WTC11 (cell line): ENCODE results near the gene ATF5. TPM values are rescaled to one million over a fixed set of nuclear protein-coding genes. Genes with fewer than 3 reads are reported as not detected.

ENCODE experiments used
- ATAC-seq: fragments of 200-7000 bp; cut with Tn5 transposase; 2 replicates; pipeline ENCODE4 v1.10.0; 2021; ENCODE audit warnings: mild to moderate bottlenecking, moderate library complexity
- CTCF ChIA-PET: fragments of 300-600 bp; sonication (Branson Sonifier 250); formaldehyde crosslinking; loops from one replicate; lab custom pipeline; 2021; ENCODE audit warnings: antibody characterized with exemption; lab: Charles Lee
- POLR2A ChIA-PET: fragments of 350-600 bp; sonication (Branson Sonifier 250); formaldehyde crosslinking; loops from one replicate; lab custom pipeline; 2021; ENCODE audit warnings: antibody characterized with exemption; lab: Charles Lee
- DNase-seq: peaks from one replicate; pipeline ENCODE4 v3.0.0; 2021; ENCODE audit warnings: low spot score
- H3K27ac Mint-ChIP-seq: 2 replicates; pipeline ENCODE4 v1.8.0; 2021; ENCODE audit warnings: mixed read lengths
- H3K27me3 Mint-ChIP-seq: 2 replicates; pipeline ENCODE4 v1.8.0; 2021; ENCODE audit warnings: low read depth, mild to moderate bottlenecking, moderate library complexity, mixed read lengths
- H3K36me3 Mint-ChIP-seq: 2 replicates; pipeline ENCODE4 v1.8.0; 2021; ENCODE audit warnings: mixed read lengths
- H3K4me1 Mint-ChIP-seq: 2 replicates; pipeline ENCODE4 v1.8.0; 2022; ENCODE audit warnings: mixed read lengths
- H3K4me3 Mint-ChIP-seq: 2 replicates; pipeline ENCODE4 v1.8.0; 2021; ENCODE audit warnings: mild to moderate bottlenecking, moderate library complexity, mixed read lengths
- H3K9me3 Mint-ChIP-seq: 2 replicates; pipeline ENCODE4 v1.8.0; 2021; ENCODE audit warnings: mixed read lengths
- ATF2 ChIP-seq: sonication (generic); formaldehyde crosslinking; IDR thresholded peaks from 2 replicates; pipeline ENCODE4 v1.8.1; 2022; ENCODE audit warnings: low read depth, missing genetic modification reagents, borderline replicate concordance
- CREM ChIP-seq: sonication (generic); formaldehyde crosslinking; IDR thresholded peaks from 2 replicates; pipeline ENCODE4 v1.8.1; 2022; ENCODE audit warnings: mild to moderate bottlenecking, missing genetic modification reagents, moderate library complexity
- ESRRA ChIP-seq: sonication (generic); formaldehyde crosslinking; IDR thresholded peaks from 2 replicates; pipeline ENCODE4 v1.8.1; 2022; ENCODE audit warnings: mild to moderate bottlenecking, missing genetic modification reagents, borderline replicate concordance
- ETV6 ChIP-seq: sonication (generic); formaldehyde crosslinking; IDR thresholded peaks from 2 replicates; pipeline ENCODE4 v1.8.1; 2022; ENCODE audit warnings: mild to moderate bottlenecking, missing genetic modification reagents
- IRF2 ChIP-seq: sonication (generic); formaldehyde crosslinking; IDR thresholded peaks from 2 replicates; pipeline ENCODE4 v1.8.0; 2022; ENCODE audit warnings: low read depth, missing genetic modification reagents, borderline replicate concordance
- NFE2L1 ChIP-seq: sonication (generic); formaldehyde crosslinking; IDR thresholded peaks from 2 replicates; pipeline ENCODE4 v1.8.1; 2023; ENCODE audit warnings: missing genetic modification reagents
- NR2C2 ChIP-seq: sonication (generic); formaldehyde crosslinking; IDR thresholded peaks from 2 replicates; pipeline ENCODE4 v1.8.0; 2022; ENCODE audit warnings: mild to moderate bottlenecking, missing genetic modification reagents
- ZNF138 ChIP-seq: sonication (generic); formaldehyde crosslinking; conservative IDR thresholded peaks from 2 replicates; pipeline ENCODE4 v1.8.1; 2022; ENCODE audit warnings: mild to moderate bottlenecking, moderate library complexity, missing genetic modification reagents
- ZNF317 ChIP-seq: sonication (generic); formaldehyde crosslinking; IDR thresholded peaks from 2 replicates; pipeline ENCODE4 v1.8.1; 2023; ENCODE audit warnings: low read depth, mild to moderate bottlenecking, moderate library complexity, missing genetic modification reagents, borderline replicate concordance
- ZNF425 ChIP-seq: fragments of 250-450 bp; sonication (Bioruptor Pico); conservative IDR thresholded peaks from 2 replicates; pipeline ENCODE4 v1.9.0; 2021; ENCODE audit warnings: mild to moderate bottlenecking
- ZNF512 ChIP-seq: sonication (generic); formaldehyde crosslinking; IDR thresholded peaks from 2 replicates; pipeline ENCODE4 v1.8.1; 2022; ENCODE audit warnings: missing genetic modification reagents, borderline replicate concordance
- total RNA-seq: library from RNA; stranded (reverse); gene quantifications from 3 replicates; pipeline ENCODE4 v1.2.3, GENCODE V29; 2021
- TF ChIP-seq, protein P1 (sequence below): sonication (generic); formaldehyde crosslinking; IDR thresholded peaks from 2 replicates; pipeline ENCODE4 v1.8.0; 2022; ENCODE audit warnings: missing genetic modification reagents

The ATF5 gene
- total RNA-seq, 1 experiment from 2014 or later: 10.8 TPM

- no peak for TF ChIP-seq ZNF425 (CRISPR knock-in tag)
- peak; percentile 80; the same call in 1 of the 2 replicates for TF ChIP-seq IRF2 (CRISPR knock-in tag)
Observed at GRCh38 chr19:49929121-49929610, at the start of gene ATF5, which contains the start of gene NUP62 (continued).

GRCh38 chr19:49879243-49879963, 49.6 kb upstream of the ATF5 start:
- CTCF ChIA-PET: interaction anchor here (1.0 to 2.8 kb wide), 3 partner anchors 9 to 13 kb away, joined by 4 to 11 read pairs (median 4); no protein-coding TSS in a partner anchor
- Mint-ChIP-seq H3K4me1 (peaks cover 23% of the 10 kb centered on the region), H3K36me3 (peaks cover 46% of the 10 kb centered on the region), H3K9me3 (no peaks in the 10 kb centered on the region), H3K27me3 (no peaks in the 10 kb centered on the region), H3K27ac (peak overlapping the region; percentile 100; the same call in 1 of the 2 replicates), H3K4me3 (peak overlapping the region; percentile 10; the same call in 1 of the 2 replicates)
- no peak for TF ChIP-seq CREM
- 0 out of 2 replicates have a peak, but pooled peaks have one; percentile 21 for TF ChIP-seq ZNF512 (CRISPR knock-in tag)
- TF ChIP-seq, protein P1, sequence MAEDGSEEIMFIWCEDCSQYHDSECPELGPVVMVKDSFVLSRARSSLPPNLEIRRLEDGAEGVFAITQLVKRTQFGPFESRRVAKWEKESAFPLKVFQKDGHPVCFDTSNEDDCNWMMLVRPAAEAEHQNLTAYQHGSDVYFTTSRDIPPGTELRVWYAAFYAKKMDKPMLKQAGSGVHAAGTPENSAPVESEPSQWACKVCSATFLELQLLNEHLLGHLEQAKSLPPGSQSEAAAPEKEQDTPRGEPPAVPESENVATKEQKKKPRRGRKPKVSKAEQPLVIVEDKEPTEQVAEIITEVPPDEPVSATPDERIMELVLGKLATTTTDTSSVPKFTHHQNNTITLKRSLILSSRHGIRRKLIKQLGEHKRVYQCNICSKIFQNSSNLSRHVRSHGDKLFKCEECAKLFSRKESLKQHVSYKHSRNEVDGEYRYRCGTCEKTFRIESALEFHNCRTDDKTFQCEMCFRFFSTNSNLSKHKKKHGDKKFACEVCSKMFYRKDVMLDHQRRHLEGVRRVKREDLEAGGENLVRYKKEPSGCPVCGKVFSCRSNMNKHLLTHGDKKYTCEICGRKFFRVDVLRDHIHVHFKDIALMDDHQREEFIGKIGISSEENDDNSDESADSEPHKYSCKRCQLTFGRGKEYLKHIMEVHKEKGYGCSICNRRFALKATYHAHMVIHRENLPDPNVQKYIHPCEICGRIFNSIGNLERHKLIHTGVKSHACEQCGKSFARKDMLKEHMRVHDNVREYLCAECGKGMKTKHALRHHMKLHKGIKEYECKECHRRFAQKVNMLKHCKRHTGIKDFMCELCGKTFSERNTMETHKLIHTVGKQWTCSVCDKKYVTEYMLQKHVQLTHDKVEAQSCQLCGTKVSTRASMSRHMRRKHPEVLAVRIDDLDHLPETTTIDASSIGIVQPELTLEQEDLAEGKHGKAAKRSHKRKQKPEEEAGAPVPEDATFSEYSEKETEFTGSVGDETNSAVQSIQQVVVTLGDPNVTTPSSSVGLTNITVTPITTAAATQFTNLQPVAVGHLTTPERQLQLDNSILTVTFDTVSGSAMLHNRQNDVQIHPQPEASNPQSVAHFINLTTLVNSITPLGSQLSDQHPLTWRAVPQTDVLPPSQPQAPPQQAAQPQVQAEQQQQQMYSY (CRISPR knock-in tag): no peak
- TF ChIP-seq ZNF138 (CRISPR knock-in tag): no peak
- TF ChIP-seq NFE2L1 (CRISPR knock-in tag): no peak
- TF ChIP-seq ZNF317 (CRISPR knock-in tag): no peak
- no peak for TF ChIP-seq NR2C2 (CRISPR knock-in tag)
- no peak for TF ChIP-seq ETV6 (CRISPR knock-in tag)
- no peak for ATAC-seq
- no peak for DNase-seq
- POLR2A ChIA-PET: interaction anchor here (0.6 kb wide), 1 partner anchor 42 kb away, joined by 3 read pairs; no protein-coding TSS in a partner anchor

- no peak overlapping the region for H3K4me3 Mint-ChIP-seq
- POLR2A ChIA-PET: no interaction called here
- peaks cover 53% of the 10 kb centered on the region for H3K36me3 Mint-ChIP-seq
- no peak for DNase-seq
- no peak overlapping the region for H3K27ac Mint-ChIP-seq
- H3K4me1 Mint-ChIP-seq: peaks cover 18% of the 10 kb centered on the region
- H3K27me3 Mint-ChIP-seq: no peaks in the 10 kb centered on the region
- no peaks in the 10 kb centered on the region for H3K9me3 Mint-ChIP-seq
- no peak for ATAC-seq
- TF ChIP-seq, protein P1 (CRISPR knock-in tag): no peak
- TF ChIP-seq ATF2 (CRISPR knock-in tag) (0 out of 2 replicates have a peak, but pooled peaks have one; percentile 45), ESRRA (CRISPR knock-in tag) (no peak)
- CTCF ChIA-PET: interaction anchor here (2.8 kb wide), 1 partner anchor 10 kb away, joined by 11 read pairs; no protein-coding TSS in a partner anchor
Observed at GRCh38 chr19:49880162-49880869, 48.7 kb upstream of the ATF5 start.
